SU-DHL-6 (cell line): ENCODE measurements around the gene SYDE2.

Source experiments
- H2AFZ ChIP-seq: fragments of 200-600 bp; sonication (generic); 2 replicates; pipeline ENCODE4 v1.6.1; 2014; ENCODE audit warnings: low read depth, mild to moderate bottlenecking, moderate library complexity, mixed read lengths, antibody characterized with exemption, low read length; ENCODE audit not compliant: severe bottlenecking
- H3F3A ChIP-seq: fragments of 200-600 bp; shearing (Covaris generic); 2 replicates; pipeline ENCODE4 v1.6.0; 2016; ENCODE audit warnings: antibody characterized with exemption, mild to moderate bottlenecking; ENCODE audit not compliant: insufficient read depth
- H3K27ac ChIP-seq: fragments of 200-600 bp; sonication (generic); 2 replicates; pipeline ENCODE4 v1.5.1; 2016; ENCODE audit warnings: low read depth, mild to moderate bottlenecking, low read length, moderate library complexity, mixed read lengths
- H3K27me3 ChIP-seq: fragments of 200-600 bp; sonication (generic), shearing (Covaris generic); 2 replicates; pipeline ENCODE4 v1.6.0; 2014; ENCODE audit warnings: mild to moderate bottlenecking, low read length
- H3K36me3 ChIP-seq: fragments of 200-600 bp; sonication (generic); 2 replicates; pipeline ENCODE4 v1.6.1; 2014; ENCODE audit warnings: mild to moderate bottlenecking, low read length, mixed read lengths
- H3K4me2 ChIP-seq: fragments of 300-600, 200-600 bp; shearing (Covaris generic), sonication (generic); 2 replicates; pipeline ENCODE4 v1.6.0; 2014; ENCODE audit warnings: low read length, low read depth, mild to moderate bottlenecking; ENCODE audit not compliant: poor library complexity, severe bottlenecking
- H3K4me3 ChIP-seq: fragments of 200-600 bp; sonication (generic); 2 replicates; pipeline ENCODE4 v1.5.1; 2014; ENCODE audit warnings: antibody characterized with exemption, low read length, mild to moderate bottlenecking, mixed read lengths; ENCODE audit not compliant: insufficient read depth, poor library complexity, severe bottlenecking
- H3K79me2 ChIP-seq: fragments of 200-600 bp; sonication (generic); 2 replicates; pipeline ENCODE4 v1.6.1; 2014; ENCODE audit warnings: mild to moderate bottlenecking, low read length, moderate library complexity; ENCODE audit not compliant: insufficient read depth
- H3K9ac ChIP-seq: fragments of 200-600 bp; sonication (generic); 2 replicates; pipeline ENCODE4 v1.7.0; 2014; ENCODE audit warnings: mild to moderate bottlenecking, low read length
- H3K9me2 ChIP-seq: fragments of 200-600 bp; sonication (generic); replicated peaks from 2 replicates; pipeline ENCODE4 v1.6.1; 2014; ENCODE audit warnings: low read length; ENCODE audit not compliant: insufficient read depth
- H3K9me3 ChIP-seq: fragments of 200-600 bp; sonication (generic); 2 replicates; pipeline ENCODE4 v1.6.1; 2014; ENCODE audit warnings: low read length, mixed read lengths; ENCODE audit not compliant: insufficient read depth
- H4K20me1 ChIP-seq: fragments of 200-600 bp; sonication (generic); 2 replicates; pipeline ENCODE4 v1.6.1; 2014; ENCODE audit warnings: low read depth, mild to moderate bottlenecking, antibody characterized with exemption, low read length, moderate library complexity, mixed read lengths
- EZH2phosphoT487 ChIP-seq: fragments of 200-600 bp; sonication (generic), shearing (Covaris generic); conservative IDR thresholded peaks from 2 replicates; pipeline ENCODE4 v1.6.1; 2018; ENCODE audit warnings: mild to moderate bottlenecking, antibody characterized with exemption, low read length, moderate library complexity, mixed read lengths
- TF ChIP-seq, protein P1 (sequence below): fragments of 200-600 bp; sonication (generic); IDR thresholded peaks from one replicate; pipeline ENCODE4 v1.5.1; 2017; ENCODE audit warnings: antibody characterized with exemption, mild to moderate bottlenecking, low read length, moderate library complexity; ENCODE audit not compliant: insufficient read depth, poor library complexity, severe bottlenecking

The SYDE2 gene

DNA sequence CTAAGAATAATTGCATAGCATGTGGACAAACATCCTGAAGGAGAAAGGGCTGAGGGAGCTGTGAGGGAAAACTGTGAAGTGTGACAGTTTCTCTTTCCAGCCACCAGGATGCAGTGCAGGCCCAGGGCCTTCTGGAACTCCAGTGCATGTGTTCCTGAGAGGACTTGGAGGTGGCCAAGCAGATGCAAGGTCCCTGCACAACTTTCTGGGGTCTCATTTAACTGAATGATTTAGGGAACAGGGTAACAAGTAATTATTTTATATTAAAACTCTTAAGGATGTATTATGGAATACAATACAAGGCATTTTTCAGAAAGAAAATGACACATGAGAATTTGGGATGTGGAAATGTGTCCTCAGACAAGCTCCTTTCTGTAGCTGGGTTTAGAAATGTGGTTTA lies 91.3 kb downstream of the SYDE2 start:
- Histone ChIP-seq H3F3A (no peaks in the 10 kb centered on the region), H3K79me2 (no peaks in the 10 kb centered on the region), H2AFZ (no peak overlapping the region), H3K27ac (no peak overlapping the region), H3K9me3 (no peaks in the 10 kb centered on the region), H3K9ac (no peak overlapping the region), H3K27me3 (no peaks in the 10 kb centered on the region), H3K36me3 (no peaks in the 10 kb centered on the region), H3K4me3 (no peak overlapping the region), H3K9me2 (no peaks in the 10 kb centered on the region), H4K20me1 (no peaks in the 10 kb centered on the region), H3K4me2 (no peak overlapping the region)
- TF ChIP-seq EZH2phosphoT487: no peak
- TF ChIP-seq, protein P1, sequence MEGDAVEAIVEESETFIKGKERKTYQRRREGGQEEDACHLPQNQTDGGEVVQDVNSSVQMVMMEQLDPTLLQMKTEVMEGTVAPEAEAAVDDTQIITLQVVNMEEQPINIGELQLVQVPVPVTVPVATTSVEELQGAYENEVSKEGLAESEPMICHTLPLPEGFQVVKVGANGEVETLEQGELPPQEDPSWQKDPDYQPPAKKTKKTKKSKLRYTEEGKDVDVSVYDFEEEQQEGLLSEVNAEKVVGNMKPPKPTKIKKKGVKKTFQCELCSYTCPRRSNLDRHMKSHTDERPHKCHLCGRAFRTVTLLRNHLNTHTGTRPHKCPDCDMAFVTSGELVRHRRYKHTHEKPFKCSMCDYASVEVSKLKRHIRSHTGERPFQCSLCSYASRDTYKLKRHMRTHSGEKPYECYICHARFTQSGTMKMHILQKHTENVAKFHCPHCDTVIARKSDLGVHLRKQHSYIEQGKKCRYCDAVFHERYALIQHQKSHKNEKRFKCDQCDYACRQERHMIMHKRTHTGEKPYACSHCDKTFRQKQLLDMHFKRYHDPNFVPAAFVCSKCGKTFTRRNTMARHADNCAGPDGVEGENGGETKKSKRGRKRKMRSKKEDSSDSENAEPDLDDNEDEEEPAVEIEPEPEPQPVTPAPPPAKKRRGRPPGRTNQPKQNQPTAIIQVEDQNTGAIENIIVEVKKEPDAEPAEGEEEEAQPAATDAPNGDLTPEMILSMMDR: peak; percentile 19
